Measurements from ENCODE around the gene TCF20.

- TF ChIP-seq CTCF (IDR thresholded peaks at IDR 0.05) (no peak), POLR2A (IDR thresholded peaks at IDR 0.05) (no peak)
Observed at GRCh38 chr22:42301077-42301741, 30.8 kb upstream of the TCF20 start.

All from tibial nerve (tissue), 3 donors.